Stimulated activated CD8-positive, alpha-beta memory T cell treated with anti-CD3 and anti-CD28 coated beads, Interleukin-15, amount 100 ng/mL, for 48 hours (primary cell): Measurements from ENCODE around the gene BCAS1.
"Not testable (repeated sequence)": the region's sequence is repeated elsewhere in the genome, so short reads cannot be mapped to it uniquely, and the experiment has no call there.

Experiments
- DNase-seq, 2 donors: peaks; one replicate each; pipeline ENCODE4 v3.0.0-alpha.2; 2020; ENCODE audit warnings: low read depth in 2 of 2

The BCAS1 gene

GRCh38 chr20:54019127-54019526 lies 51.3 kb downstream of the BCAS1 start:
- DNase-seq, result no peak

- no peak for DNase-seq
These were observed 52.5 kb downstream of the BCAS1 start for GRCh38 chr20:54017846-54018245.

- no peak for DNase-seq
These were observed 54.9 kb downstream of the BCAS1 start for GRCh38 chr20:54015496-54015895.

GRCh38 chr20:54014293-54014926 lies 56.0 kb downstream of the BCAS1 start:
- no peak for DNase-seq

- DNase-seq, result no peak
These were observed 56.9 kb downstream of the BCAS1 start for GRCh38 chr20:54013471-54013870.

GRCh38 chr20:54011346-54011745 lies 59.0 kb downstream of the BCAS1 start:
- DNase-seq, result no peak

- not testable (repeated sequence) for DNase-seq
These were observed 64.2 kb downstream of the BCAS1 start for GRCh38 chr20:54006216-54006615.

- DNase-seq, result no peak
These were observed 64.9 kb downstream of the BCAS1 start for GRCh38 chr20:54005524-54005923.

GRCh38 chr20:54004445-54004844 lies 65.9 kb downstream of the BCAS1 start:
- DNase-seq, result no peak

GRCh38 chr20:54002741-54003140 lies 67.7 kb downstream of the BCAS1 start:
- no peak for DNase-seq

GRCh38 chr20:54002056-54002575 lies 68.3 kb downstream of the BCAS1 start:
- no peak for DNase-seq

GRCh38 chr20:54000914-54001313 lies 69.5 kb downstream of the BCAS1 start:
- no peak for DNase-seq

GRCh38 chr20:54000262-54000661 lies 70.1 kb downstream of the BCAS1 start:
- DNase-seq, result no peak

- DNase-seq, result no peak
These were observed 71.3 kb downstream of the BCAS1 start for GRCh38 chr20:53999077-53999476.

- no peak for DNase-seq
These were observed 73.6 kb downstream of the BCAS1 start for GRCh38 chr20:53996584-53997486.

- no peak for DNase-seq
These were observed 74.4 kb downstream of the BCAS1 start for GRCh38 chr20:53995949-53996348.

GRCh38 chr20:53994088-53994487 lies 76.3 kb downstream of the BCAS1 start:
- no peak for DNase-seq

GRCh38 chr20:53993310-53993709 lies 77.1 kb downstream of the BCAS1 start:
- DNase-seq, result no peak

GRCh38 chr20:53990768-53991450 lies 79.5 kb downstream of the BCAS1 start:
- no peak for DNase-seq

GRCh38 chr20:53990003-53990402 lies 80.4 kb downstream of the BCAS1 start:
- no peak for DNase-seq

- DNase-seq, result no peak
These were observed 81.0 kb downstream of the BCAS1 start for GRCh38 chr20:53989401-53989800.

GRCh38 chr20:53986037-53986650 lies 84.2 kb downstream of the BCAS1 start:
- no peak for DNase-seq
